Natural killer cell (primary cell): ENCODE measurements around the gene TAS2R38. TPM values are rescaled to one million over a fixed set of nuclear protein-coding genes. Genes with fewer than 3 reads are reported as not detected.

Experiments
- ATAC-seq, 3 donors: fragments of 150-1000 bp in 2 of 3; fragments of 200-7000 bp in 1 of 3; cut with Tn5 transposase; 1 replicate in 1 of 3; 2 replicates in 2 of 3; pipeline ENCODE4 v1.10.0; 2021; ENCODE audit warnings: mild to moderate bottlenecking in 2 of 3, moderate library complexity in 2 of 3
- DNase-seq, 2 donors: peaks; one replicate each; pipeline versions ENCODE4 v3.0.0 to v3.0.0-alpha.2; 2013 to 2021; ENCODE audit warnings: mixed read lengths in 1 of 2
- H3K27ac ChIP-seq: one replicate; pipeline ENCODE4 v1.5.1; 2013; ENCODE audit warnings: mild to moderate bottlenecking, low read length
- H3K27me3 ChIP-seq: one replicate; pipeline ENCODE4 v1.6.1; 2013; ENCODE audit warnings: low read length; ENCODE audit not compliant: control insufficient read depth, insufficient read depth
- H3K36me3 ChIP-seq: one replicate; pipeline ENCODE4 v1.6.1; 2013; ENCODE audit warnings: low read length; ENCODE audit not compliant: control insufficient read depth, insufficient read depth
- H3K4me1 ChIP-seq: one replicate; pipeline ENCODE4 v1.6.1; 2013; ENCODE audit warnings: low read length; ENCODE audit not compliant: control insufficient read depth, insufficient read depth
- H3K4me3 ChIP-seq: one replicate; pipeline ENCODE4 v1.5.1; 2013; ENCODE audit warnings: low read length
- H3K9me3 ChIP-seq: one replicate; pipeline ENCODE4 v1.6.1; 2013; ENCODE audit warnings: low read length; ENCODE audit not compliant: control insufficient read depth, insufficient read depth
- H3K27ac Mint-ChIP-seq, 2 donors: one replicate each; pipeline ENCODE4 v1.8.0; 2022; ENCODE audit warnings: mild to moderate bottlenecking in 2 of 2, mixed read lengths in 2 of 2, moderate library complexity in 1 of 2
- H3K27me3 Mint-ChIP-seq, 2 donors: one replicate each; pipeline ENCODE4 v1.8.0; 2022; ENCODE audit warnings: low read depth in 2 of 2, mixed read lengths in 2 of 2
- H3K36me3 Mint-ChIP-seq: one replicate; pipeline ENCODE4 v1.8.0; 2022; ENCODE audit warnings: mixed read lengths
- H3K4me1 Mint-ChIP-seq, 2 donors: one replicate each; pipeline ENCODE4 v1.8.0; 2022; ENCODE audit warnings: mixed read lengths in 2 of 2
- H3K4me3 Mint-ChIP-seq: one replicate; pipeline ENCODE4 v1.8.0; 2022; ENCODE audit warnings: mild to moderate bottlenecking, moderate library complexity, mixed read lengths
- H3K9me3 Mint-ChIP-seq, 2 donors: one replicate each; pipeline ENCODE4 v1.8.0; 2022; ENCODE audit warnings: mixed read lengths in 2 of 2
- WGBS: methylation state at CpG from one replicate; pipeline ENCODE4 v1.1.7; 2013; ENCODE audit warnings: missing lambda C conversion rate; ENCODE audit not compliant: insufficient coverage; 5-methylcytosine and 5-hydroxymethylcytosine counted together
- intact Hi-C: fragments of 100-400 bp; cut with micrococcal nuclease; formaldehyde crosslinking; loops from one replicate; pipeline ENCODE4 v1.14.2; 2022
- total RNA-seq, 4 donors: library from RNA; stranded (reverse); fragments of 120-200 nt in 1 of 4; gene quantifications; one replicate each; pipeline versions ENCODE4 v1.2.3 to v1.2.4, GENCODE V29; 2013 to 2022
- TF ChIP-seq, protein P1 (sequence below): fragments of 200-600 bp; IDR thresholded peaks from one replicate; pipeline ENCODE4 v1.8.0; 2022; ENCODE audit warnings: antibody characterized with exemption

Gene TAS2R38
- total RNA-seq, 3 donors from 2014 or later (not counting 1 experiment from before 2014, with no cell fraction given): not detected

DNA sequence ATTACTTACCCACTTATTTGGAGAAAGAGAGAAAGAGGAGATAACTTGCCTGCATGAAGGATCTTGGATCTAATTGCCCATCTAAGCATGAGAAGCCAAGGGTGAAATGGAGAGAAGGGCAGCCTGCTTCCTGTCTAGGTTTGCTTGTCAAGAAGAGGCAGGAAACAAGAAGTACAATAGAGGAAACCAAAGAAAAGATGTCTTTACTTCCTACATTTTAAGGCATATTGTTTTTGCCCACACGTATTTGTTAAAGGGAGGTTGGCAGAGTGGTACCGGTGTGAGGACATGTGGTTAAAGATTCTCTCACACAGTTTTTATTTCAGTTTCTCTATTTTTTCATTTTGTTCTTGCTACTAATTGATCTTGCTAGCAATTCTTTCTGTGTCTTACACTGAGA is 6.0 kb upstream of the TAS2R38 start:
- Mint-ChIP-seq H3K27me3 (no peaks in the 10 kb centered on the region), H3K4me3 (peak overlapping the region; percentile 57), H3K36me3 (no peaks in the 10 kb centered on the region), H3K4me1 (peaks cover 34 to 36% of the 10 kb centered on the region in 2 donors), H3K9me3 (peaks cover 2 to 3% of the 10 kb centered on the region in 2 donors), H3K27ac (peak overlapping the region; percentile 63 to 73)
- ATAC-seq (peak; percentile 34 to 76 (median 74)), DNase-seq (peak in 1 of 2 donors; percentile 3)
- peak overlapping the region; percentile 49 for H3K27ac ChIP-seq
- TF ChIP-seq, protein P1, sequence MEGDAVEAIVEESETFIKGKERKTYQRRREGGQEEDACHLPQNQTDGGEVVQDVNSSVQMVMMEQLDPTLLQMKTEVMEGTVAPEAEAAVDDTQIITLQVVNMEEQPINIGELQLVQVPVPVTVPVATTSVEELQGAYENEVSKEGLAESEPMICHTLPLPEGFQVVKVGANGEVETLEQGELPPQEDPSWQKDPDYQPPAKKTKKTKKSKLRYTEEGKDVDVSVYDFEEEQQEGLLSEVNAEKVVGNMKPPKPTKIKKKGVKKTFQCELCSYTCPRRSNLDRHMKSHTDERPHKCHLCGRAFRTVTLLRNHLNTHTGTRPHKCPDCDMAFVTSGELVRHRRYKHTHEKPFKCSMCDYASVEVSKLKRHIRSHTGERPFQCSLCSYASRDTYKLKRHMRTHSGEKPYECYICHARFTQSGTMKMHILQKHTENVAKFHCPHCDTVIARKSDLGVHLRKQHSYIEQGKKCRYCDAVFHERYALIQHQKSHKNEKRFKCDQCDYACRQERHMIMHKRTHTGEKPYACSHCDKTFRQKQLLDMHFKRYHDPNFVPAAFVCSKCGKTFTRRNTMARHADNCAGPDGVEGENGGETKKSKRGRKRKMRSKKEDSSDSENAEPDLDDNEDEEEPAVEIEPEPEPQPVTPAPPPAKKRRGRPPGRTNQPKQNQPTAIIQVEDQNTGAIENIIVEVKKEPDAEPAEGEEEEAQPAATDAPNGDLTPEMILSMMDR: no peak
- intact Hi-C loops: loop anchor here (5.0 kb wide), 2 partner anchors 33 to 378 kb away; no protein-coding TSS in a partner anchor
- no peak overlapping the region for H3K4me3 ChIP-seq
- no CpG with 5 or more reads among the region's 2 CpGs for WGBS
- H3K9me3 ChIP-seq: no peaks in the 10 kb centered on the region
- H3K4me1 ChIP-seq: peaks cover 12% of the 10 kb centered on the region
- no peaks in the 10 kb centered on the region for H3K36me3 ChIP-seq
- H3K27me3 ChIP-seq: no peaks in the 10 kb centered on the region

DNA sequence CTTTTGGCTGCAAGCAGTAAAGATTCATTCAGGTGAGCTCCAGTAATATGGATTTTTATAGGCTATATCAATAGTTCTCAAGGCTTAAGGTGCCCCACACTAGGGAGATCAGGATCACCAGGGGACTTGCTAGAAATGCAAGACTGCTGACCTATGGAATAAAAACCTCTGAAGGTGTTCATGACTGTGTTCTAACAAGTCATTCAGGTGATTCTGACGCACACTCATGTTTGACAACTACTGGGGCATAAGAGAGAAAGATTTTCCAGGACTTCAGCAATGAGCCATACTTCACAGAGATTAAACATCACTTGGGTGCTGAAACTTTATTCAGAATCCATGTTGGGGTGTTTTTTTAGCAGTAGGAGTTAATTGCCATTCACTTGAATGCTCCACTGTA is 4.8 kb upstream of the TAS2R38 start:
- 86% methylated on average over 1 of the region's 1 CpG for WGBS
- Mint-ChIP-seq H3K36me3 (no peaks in the 10 kb centered on the region), H3K27me3 (no peaks in the 10 kb centered on the region)

DNA sequence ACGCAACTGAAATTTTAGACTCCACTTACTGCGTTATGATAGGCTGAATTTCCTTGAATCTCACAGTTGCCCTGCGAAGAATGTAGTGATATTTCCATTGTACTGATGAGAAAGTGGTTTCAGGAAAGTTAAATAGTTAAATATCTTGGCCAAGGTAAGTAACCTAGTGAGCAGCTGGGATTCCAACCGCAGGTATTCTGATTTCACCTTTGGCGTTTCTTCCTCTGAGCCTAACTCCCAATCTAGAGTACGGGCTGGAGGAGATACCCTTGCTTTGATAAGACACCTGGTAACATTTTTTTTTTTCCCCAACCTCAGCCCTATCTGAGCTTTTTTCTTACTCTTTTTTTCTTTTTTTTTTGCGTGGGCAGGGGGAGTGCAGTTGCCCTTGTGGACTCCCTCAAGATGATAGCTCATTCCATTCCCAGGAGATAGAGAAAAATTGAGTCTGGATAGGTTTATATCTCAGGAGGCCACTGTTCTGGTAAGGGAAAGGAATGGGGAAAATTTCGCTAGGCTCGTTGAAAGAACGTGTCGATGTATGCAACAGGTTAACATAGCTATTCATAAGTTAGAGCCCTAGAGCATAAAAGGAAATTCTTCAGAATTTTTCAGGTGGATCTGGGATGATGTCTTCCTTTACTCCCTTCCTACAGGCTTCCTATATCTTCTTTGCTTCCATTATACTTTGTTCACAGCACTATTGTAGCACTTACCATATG is 3.1 kb upstream of the TAS2R38 start:
- no peaks in the 10 kb centered on the region for H3K36me3 Mint-ChIP-seq

More for the DNA sequence above, 4.8 kb upstream of the TAS2R38 start:
- H3K4me1 ChIP-seq: peaks cover 12% of the 10 kb centered on the region
- no peaks in the 10 kb centered on the region for H3K36me3 ChIP-seq
- DNase-seq (no peak), ATAC-seq (no peak)
- H3K9me3 ChIP-seq: no peaks in the 10 kb centered on the region
- Mint-ChIP-seq H3K27ac (peak overlapping the region; percentile 31 to 73), H3K4me3 (peak overlapping the region; percentile 42), H3K4me1 (peaks cover 34 to 36% of the 10 kb centered on the region in 2 donors), H3K9me3 (peaks cover 2 to 3% of the 10 kb centered on the region in 2 donors)
- H3K27me3 ChIP-seq: no peaks in the 10 kb centered on the region
- TF ChIP-seq, protein P1: no peak
- intact Hi-C loops: loop anchor here (5.0 kb wide), 2 partner anchors 34 to 379 kb away; no protein-coding TSS in a partner anchor
- no peak overlapping the region for H3K27ac ChIP-seq
- H3K4me3 ChIP-seq: no peak overlapping the region

More for the DNA sequence above, 3.1 kb upstream of the TAS2R38 start:
- WGBS: 50% methylated on average over 10 of the region's 11 CpGs
- H3K27me3 Mint-ChIP-seq: no peaks in the 10 kb centered on the region
- peak overlapping the region; percentile 82 for H3K4me3 Mint-ChIP-seq
- no peak for ATAC-seq
- Histone ChIP-seq H3K36me3 (no peaks in the 10 kb centered on the region), H3K27ac (no peak overlapping the region), H3K27me3 (no peaks in the 10 kb centered on the region), H3K4me1 (peaks cover 12% of the 10 kb centered on the region), H3K4me3 (no peak overlapping the region), H3K9me3 (no peaks in the 10 kb centered on the region)
- TF ChIP-seq, protein P1: peak; percentile 13
- intact Hi-C loops: loop anchor here (5.0 kb wide), 2 partner anchors 36 to 381 kb away; no protein-coding TSS in a partner anchor
- no peak for DNase-seq
- H3K4me1 Mint-ChIP-seq: peaks cover 34 to 36% of the 10 kb centered on the region in 2 donors
- H3K27ac Mint-ChIP-seq: peak overlapping the region; percentile 72 to 83
- peaks cover 2 to 3% of the 10 kb centered on the region in 2 donors for H3K9me3 Mint-ChIP-seq
